GM13977 (cell line): Measurements from ENCODE around the gene NETO2.

Experiments used
- DNase-seq: peaks from one replicate; pipeline ENCODE4 v3.0.0; 2012; ENCODE audit warnings: low spot score
- CTCF ChIP-seq: IDR thresholded peaks from 2 replicates; pipeline ENCODE4 v1.5.1; 2012; ENCODE audit warnings: mild to moderate bottlenecking, control low read depth; ENCODE audit not compliant: insufficient read depth; ENCODE audit errors: extremely low read depth, missing control alignments
- in situ Hi-C: fragments of 300-500 bp; cut with MboI; formaldehyde crosslinking; loops from one replicate; pipeline ENCODE4 v1.12.0; 2022; ENCODE audit warnings: low sequenced_read_pairs, low pct_unique_long_range_greater_than_20kb, mixed read lengths, inconsistent platforms; ENCODE audit not compliant: unreplicated experiment

NETO2 gene

DNA sequence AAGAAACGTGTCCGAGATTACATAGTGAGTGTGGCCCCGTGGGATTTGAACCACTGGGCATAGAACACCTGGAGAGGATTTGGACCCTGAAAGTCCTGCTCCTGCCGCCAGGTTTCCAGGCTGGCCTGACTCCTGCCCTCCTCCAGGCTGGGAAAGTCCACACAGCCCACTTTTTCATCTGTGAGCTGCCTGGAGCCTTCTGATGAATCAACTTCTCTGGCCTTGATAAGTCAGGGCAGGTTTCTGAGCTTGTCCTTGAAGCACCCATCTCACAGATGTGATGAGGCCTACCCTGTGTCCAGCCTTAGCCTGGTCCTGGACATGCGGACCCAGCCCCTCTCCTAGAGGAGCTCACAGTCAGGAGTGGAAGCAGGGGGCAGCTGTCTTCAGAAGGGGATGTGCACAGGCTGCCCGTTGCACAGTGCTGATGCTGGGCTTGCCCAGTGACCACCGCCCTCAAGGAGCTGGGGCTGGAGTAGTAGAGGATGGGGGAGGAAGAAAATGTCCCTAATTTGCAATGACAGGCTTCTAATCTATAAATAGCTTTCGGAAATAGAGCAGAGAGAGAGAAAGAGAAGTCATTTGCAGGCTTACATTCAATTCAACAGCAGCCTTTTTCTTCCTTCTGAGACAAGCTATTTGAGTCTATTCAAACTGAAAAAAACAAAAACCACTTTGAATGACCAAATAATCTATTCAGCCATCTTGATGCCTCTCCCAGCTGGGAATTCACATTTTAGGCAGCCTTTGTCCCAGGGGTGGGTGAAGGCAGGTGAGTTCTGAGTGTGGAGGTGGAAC, 96.8 kb downstream of the NETO2 start:
- no peak for TF ChIP-seq CTCF
- DNase-seq = peak; percentile 75
- in situ Hi-C loops = no loop called here

DNA sequence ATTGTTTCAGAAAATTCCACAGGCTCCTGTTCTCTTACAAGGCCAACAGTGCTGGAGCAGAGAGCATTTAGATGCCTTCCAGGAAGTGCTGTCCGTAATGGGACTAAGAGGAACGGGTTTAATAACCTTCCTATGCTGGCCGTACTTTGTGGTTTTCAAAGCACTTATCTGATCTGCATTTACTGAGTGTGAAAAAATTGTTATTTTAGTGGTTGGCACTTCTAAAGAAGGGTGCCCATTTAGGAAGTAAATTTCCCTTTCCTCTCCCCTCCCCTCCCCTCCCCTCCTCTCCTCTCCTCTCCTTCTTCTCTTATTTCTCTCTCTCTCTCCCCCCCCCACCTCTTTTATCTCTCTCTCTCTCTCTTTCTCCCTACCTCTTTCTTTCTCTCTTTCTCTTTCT, 98.3 kb downstream of the NETO2 start:
- TF ChIP-seq CTCF = no peak
- in situ Hi-C loops = no loop called here
- no peak for DNase-seq

GRCh38 chr16:47045023-47045422, 98.7 kb downstream of the NETO2 start:
- TF ChIP-seq CTCF = no peak
- in situ Hi-C loops = no loop called here
- DNase-seq = no peak

DNA sequence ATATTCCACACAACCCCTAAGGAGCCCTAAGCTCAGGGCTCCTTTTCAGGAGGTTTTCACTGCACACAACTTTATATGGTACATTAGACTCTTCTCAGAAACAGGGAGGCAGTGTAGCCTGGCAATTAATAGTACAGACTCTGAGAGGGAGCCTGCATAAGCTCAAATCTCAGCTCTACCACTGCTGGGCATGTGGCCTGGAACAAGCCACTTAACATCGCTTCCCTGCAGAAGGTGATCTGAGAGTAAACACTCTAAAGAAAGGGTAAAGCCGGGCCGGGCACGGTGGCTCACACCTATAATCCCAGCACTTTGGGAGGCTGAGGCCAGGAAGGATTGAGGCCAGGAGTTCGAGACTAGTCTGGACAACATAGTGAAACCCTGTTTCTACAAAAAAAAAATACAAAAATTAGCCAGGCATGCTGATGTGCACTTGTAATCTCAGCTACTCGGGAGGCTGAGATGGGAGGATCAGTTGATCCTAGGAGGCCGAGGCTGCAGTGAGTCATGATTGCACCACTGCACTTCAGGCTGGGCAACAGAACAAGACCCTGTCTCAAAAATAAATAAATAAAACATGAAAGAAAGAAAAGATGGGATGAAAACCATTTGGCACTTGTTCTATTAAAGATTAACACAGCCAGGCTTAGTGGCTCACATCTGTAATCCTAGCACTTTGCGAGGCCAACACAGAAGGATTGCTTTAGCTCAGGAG, 99.6 kb downstream of the NETO2 start:
- DNase-seq = no peak
- TF ChIP-seq CTCF = no peak
- in situ Hi-C loops = no loop called here

DNA sequence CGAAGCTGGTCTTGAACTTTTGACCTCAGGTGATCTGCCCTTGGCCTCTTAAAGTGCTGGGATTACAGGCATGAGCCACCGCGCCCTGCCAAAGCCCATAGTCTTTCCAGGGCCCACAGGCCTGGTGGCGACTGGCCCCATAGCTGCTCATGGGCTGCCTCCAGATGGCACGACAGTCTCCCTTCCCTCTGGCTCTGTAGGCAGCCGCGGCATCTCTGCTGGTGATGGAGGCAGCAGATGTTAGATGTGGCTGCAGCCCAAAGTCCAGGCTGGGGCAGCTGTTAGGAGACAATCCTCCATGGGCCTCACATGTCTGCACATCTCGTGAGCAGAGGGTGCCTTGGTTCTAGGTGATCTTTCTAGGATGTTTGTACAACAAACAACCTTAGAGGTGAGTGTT, 100.5 kb downstream of the NETO2 start:
- TF ChIP-seq CTCF = no peak
- in situ Hi-C loops = no loop called here
- DNase-seq = no peak

DNA sequence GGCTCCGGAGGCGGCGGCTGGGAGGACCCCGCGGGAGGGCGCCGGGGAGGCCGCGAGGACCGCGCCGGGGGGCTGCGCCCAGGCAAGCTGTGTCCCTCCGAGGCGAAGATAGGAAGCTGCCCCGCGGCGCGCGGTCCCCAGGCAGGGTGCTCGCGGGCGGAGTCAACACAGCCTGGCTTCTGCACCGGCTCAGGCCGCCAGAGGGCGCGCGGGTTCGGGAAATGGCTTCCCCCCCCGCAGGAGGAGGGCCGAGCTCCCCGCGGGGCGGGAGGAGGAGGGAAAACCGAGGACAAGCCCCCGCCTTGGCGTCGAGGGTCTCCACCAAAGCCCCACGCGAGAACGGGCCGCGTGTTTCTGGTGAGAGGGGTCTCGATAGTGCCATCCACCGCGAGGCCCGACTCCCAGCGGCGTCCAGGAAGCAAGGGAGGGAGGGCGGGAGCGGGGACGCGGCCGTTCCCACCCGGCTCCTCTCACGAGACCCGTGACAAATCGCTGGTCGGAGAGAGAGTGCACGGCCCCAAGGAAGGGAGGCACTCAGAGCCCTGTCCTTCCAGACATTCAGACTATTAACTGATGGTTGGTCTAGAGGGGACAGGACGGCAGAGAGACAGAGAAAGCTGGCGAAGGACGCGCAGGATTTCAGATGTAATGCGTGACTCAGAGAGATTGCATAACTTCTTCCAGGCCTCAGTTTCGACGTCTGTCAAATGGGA, 105.8 kb downstream of the NETO2 start:
- DNase-seq = peak; percentile 94
- peak; percentile 98 for TF ChIP-seq CTCF
- in situ Hi-C loops = loop anchor here (10.0 kb wide), 1 partner anchor 97 kb away; no protein-coding TSS in a partner anchor
